ENCODE results near the gene FAM120A. TPM values are rescaled to one million over a fixed set of nuclear protein-coding genes. Genes with fewer than 3 reads are reported as not detected.
A peak's percentile ranks its signal among the peaks of the same experiment; 100 is the strongest.

Gene FAM120A
- total RNA-seq, 1 experiment from 2014 or later = 53.3 TPM

DNA sequence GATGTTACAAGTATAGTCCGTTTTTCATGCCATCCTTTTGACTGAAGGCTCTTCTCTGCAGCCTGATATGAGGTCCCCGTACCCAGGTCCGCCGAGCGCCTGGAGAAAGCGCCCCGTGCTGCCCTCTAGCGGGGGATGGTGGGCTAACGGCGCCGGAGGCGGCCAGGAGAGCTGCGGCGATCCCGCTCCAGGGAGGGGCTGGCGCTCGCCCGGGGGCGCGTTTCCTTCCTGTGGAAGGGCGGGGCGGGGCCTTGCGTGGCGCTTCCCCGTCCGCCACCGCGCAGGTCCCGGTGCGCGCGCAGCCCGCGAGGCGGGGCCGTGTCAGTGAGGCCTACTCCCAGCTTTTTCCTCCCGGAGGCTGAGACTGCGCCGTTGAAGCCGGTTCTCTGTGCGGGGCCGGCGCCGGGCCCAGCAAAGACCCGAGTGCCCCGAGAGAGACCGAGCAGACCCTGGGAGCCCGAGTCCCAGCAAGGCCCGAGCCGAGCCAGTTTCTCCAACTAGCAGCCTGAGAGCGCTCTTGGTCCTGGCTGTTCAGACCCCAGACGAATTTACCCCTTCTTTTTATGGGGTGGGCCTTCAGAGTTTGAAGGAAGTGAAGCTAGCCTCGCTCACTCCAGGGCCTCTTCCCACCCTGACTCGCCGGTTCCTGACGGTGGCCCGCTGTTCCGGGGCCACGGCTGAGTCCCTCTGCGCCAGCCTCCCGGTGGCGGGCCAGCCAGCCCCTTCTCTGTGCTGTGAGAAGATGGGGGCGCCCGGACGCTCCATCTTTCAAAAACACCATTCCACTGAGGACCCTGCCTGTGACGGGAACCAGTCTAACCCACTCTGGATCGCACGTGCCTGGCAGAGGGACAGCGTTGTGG lies 115.2 kb downstream of the FAM120A start (continued):
- TF ChIP-seq CREM (CRISPR knock-in tag; IDR thresholded peaks at IDR 0.05) = peak; percentile 44; the same call in 1 of the 2 replicates
- no peak for TF ChIP-seq KAT7 (CRISPR knock-in tag; IDR thresholded peaks at IDR 0.05; ENCODE audit: borderline replicate concordance)
- TF ChIP-seq FOXK1 (CRISPR knock-in tag; IDR thresholded peaks at IDR 0.05) = 0 out of 2 replicates have a peak, but pooled peaks have one; percentile 58
- peak; percentile 52; the same call in 1 of the 2 replicates for TF ChIP-seq ZBTB21 (CRISPR knock-in tag; IDR thresholded peaks at IDR 0.05; ENCODE audit: borderline replicate concordance)
- TF ChIP-seq, protein P1, sequence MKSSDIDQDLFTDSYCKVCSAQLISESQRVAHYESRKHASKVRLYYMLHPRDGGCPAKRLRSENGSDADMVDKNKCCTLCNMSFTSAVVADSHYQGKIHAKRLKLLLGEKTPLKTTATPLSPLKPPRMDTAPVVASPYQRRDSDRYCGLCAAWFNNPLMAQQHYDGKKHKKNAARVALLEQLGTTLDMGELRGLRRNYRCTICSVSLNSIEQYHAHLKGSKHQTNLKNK (CRISPR knock-in tag; IDR thresholded peaks at IDR 0.05) = no peak
- TF ChIP-seq, protein P2, sequence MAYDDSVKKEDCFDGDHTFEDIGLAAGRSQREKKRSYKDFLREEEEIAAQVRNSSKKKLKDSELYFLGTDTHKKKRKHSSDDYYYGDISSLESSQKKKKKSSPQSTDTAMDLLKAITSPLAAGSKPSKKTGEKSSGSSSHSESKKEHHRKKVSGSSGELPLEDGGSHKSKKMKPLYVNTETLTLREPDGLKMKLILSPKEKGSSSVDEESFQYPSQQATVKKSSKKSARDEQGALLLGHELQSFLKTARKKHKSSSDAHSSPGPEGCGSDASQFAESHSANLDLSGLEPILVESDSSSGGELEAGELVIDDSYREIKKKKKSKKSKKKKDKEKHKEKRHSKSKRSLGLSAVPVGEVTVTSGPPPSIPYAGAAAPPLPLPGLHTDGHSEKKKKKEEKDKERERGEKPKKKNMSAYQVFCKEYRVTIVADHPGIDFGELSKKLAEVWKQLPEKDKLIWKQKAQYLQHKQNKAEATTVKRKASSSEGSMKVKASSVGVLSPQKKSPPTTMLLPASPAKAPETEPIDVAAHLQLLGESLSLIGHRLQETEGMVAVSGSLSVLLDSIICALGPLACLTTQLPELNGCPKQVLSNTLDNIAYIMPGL (CRISPR knock-in tag; IDR thresholded peaks at IDR 0.05) = peak; percentile 74; the same call in 1 of the 2 replicates
- TF ChIP-seq, protein P3, sequence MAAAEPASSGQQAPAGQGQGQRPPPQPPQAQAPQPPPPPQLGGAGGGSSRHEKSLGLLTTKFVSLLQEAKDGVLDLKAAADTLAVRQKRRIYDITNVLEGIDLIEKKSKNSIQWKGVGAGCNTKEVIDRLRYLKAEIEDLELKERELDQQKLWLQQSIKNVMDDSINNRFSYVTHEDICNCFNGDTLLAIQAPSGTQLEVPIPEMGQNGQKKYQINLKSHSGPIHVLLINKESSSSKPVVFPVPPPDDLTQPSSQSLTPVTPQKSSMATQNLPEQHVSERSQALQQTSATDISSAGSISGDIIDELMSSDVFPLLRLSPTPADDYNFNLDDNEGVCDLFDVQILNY (CRISPR knock-in tag; IDR thresholded peaks at IDR 0.05) = peak; percentile 91
- TF ChIP-seq SP1 (CRISPR knock-in tag; conservative IDR thresholded peaks at IDR 0.05) = peak; percentile 83
- TF ChIP-seq, protein P4, sequence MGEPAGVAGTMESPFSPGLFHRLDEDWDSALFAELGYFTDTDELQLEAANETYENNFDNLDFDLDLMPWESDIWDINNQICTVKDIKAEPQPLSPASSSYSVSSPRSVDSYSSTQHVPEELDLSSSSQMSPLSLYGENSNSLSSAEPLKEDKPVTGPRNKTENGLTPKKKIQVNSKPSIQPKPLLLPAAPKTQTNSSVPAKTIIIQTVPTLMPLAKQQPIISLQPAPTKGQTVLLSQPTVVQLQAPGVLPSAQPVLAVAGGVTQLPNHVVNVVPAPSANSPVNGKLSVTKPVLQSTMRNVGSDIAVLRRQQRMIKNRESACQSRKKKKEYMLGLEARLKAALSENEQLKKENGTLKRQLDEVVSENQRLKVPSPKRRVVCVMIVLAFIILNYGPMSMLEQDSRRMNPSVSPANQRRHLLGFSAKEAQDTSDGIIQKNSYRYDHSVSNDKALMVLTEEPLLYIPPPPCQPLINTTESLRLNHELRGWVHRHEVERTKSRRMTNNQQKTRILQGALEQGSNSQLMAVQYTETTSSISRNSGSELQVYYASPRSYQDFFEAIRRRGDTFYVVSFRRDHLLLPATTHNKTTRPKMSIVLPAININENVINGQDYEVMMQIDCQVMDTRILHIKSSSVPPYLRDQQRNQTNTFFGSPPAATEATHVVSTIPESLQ (CRISPR knock-in tag; IDR thresholded peaks at IDR 0.05) = peak; percentile 53; the same call in 1 of the 2 replicates
- no peak for TF ChIP-seq SOX15 (CRISPR knock-in tag; IDR thresholded peaks at IDR 0.05)
- peak; percentile 81 for TF ChIP-seq ETV6 (CRISPR knock-in tag; IDR thresholded peaks at IDR 0.05)
- TF ChIP-seq GTF2I (CRISPR knock-in tag; conservative IDR thresholded peaks at IDR 0.05) = no peak
- no peak for TF ChIP-seq RORB (CRISPR knock-in tag; IDR thresholded peaks at IDR 0.05)
- TF ChIP-seq, protein P5, sequence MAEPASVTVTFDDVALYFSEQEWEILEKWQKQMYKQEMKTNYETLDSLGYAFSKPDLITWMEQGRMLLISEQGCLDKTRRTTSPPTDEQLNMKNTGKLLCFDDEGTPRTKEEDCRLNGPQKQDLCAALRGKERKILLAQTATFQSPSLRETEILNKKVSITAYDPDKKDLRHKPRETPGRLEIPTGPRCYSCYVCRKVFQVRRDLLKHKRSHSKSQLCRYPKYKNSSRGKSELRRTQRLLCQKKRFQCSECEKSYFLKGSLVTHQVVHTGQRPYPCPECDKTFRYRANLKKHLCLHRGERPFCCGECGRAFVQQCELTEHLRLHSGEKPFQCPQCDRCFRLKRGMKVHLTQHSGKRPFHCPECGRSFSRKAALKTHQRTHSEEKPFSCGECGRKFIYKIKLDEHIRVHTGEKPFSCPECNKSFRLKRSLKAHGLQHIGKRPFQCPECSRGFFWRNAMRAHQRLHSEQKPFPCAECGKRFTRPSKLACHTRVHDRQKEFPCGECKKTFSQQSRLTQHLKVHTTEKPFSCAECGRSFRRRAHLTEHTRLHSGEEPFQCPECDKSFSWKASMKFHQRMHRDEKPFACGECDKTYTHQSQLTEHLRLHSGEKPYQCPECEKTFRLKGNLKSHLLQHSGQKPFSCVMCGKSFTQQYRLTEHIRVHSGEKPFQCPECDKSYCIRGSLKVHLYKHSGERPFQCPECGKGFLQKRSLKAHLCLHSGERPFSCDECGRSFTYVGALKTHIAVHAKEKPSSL (CRISPR knock-in tag; conservative IDR thresholded peaks at IDR 0.05) = no peak
- peak; percentile 53; the same call in 1 of the 2 replicates for TF ChIP-seq EMX1 (CRISPR knock-in tag; IDR thresholded peaks at IDR 0.05)
- TF ChIP-seq FOXP1 (CRISPR knock-in tag; IDR thresholded peaks at IDR 0.05; ENCODE audit: borderline replicate concordance) = peak; percentile 37; the same call in 1 of the 2 replicates

DNA sequence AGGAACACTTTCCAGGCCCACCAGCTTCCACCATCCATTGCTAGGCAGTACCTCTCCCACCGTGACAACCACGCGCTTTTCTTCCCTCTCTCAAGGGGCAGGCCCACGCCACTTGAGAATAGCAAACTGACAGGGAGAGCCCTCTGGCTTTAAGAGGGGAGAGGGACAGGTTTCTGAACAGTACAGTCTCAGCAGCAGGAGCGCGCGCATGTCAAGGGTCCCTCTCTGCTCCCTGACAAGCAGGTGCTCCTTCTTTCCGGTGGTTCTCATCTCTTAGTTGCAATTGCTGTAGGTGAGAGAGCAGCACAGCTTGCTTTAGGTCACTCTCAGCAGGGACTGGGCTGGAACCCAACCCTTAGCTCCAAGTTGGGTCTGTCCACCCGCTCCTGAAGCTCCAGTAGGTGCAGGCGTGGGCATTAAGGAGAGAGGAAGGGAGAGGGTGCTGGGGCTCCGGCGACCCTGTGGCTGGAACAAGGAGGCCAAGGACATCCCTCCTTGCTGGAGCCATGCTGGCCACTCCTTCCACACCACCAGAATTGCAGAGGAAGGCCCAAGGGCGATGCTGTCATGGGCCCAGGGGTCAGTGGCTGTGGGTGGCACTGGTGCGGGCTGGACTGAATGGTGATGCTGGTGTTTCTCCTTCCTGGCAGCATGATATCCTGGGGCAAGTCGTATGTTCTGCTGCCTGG lies 115.9 kb downstream of the FAM120A start:
- no peak for DNase-seq (ENCODE audit: low spot score)
- peak overlapping the region; percentile 76 for H3K27ac Mint-ChIP-seq
- POLR2A ChIA-PET = interaction anchor here (1.2 kb wide), 2 partner anchors 15 to 117 kb away, joined by 4 to 5 read pairs; no protein-coding TSS in a partner anchor
- no peak for TF ChIP-seq RELA (CRISPR knock-in tag; IDR thresholded peaks at IDR 0.05; ENCODE audit: borderline replicate concordance)
- peaks cover 7% of the 10 kb centered on the region for H3K27me3 Mint-ChIP-seq (ENCODE audit: low read depth)
- H3K9me3 Mint-ChIP-seq = peaks cover 13% of the 10 kb centered on the region
- H3K4me3 Mint-ChIP-seq = peak overlapping the region; percentile 72
- H3K4me1 Mint-ChIP-seq = peaks cover 8% of the 10 kb centered on the region; the same call in 1 of the 2 replicates
- CTCF ChIA-PET = interaction anchor here (1.0 to 2.3 kb wide), 14 partner anchors 11 to 446 kb away, joined by 3 to 34 read pairs (median 8); partner anchors contain the start of gene FAM120AOS
- peaks cover 36% of the 10 kb centered on the region for H3K36me3 Mint-ChIP-seq
- ATAC-seq = no peak

Data from WTC11 (cell line).